Osteocyte (in vitro differentiated cells): ENCODE results near the gene SLC18A2. TPM values are rescaled to one million over a fixed set of nuclear protein-coding genes. Genes with fewer than 3 reads are reported as not detected.
"Not testable (repeated sequence)": the region's sequence is repeated elsewhere in the genome, so short reads cannot be mapped to it uniquely, and the experiment has no call there.

ENCODE experiments used
- DNase-seq: peaks from one replicate; pipeline ENCODE4 v3.0.0; 2021; ENCODE audit warnings: mixed read lengths; ENCODE audit not compliant: unreplicated experiment; ENCODE audit errors: extremely low spot score
- H3K27ac Mint-ChIP-seq: one replicate; pipeline ENCODE4 v1.8.0; 2021; ENCODE audit warnings: mild to moderate bottlenecking, mixed read lengths; ENCODE audit not compliant: unreplicated experiment
- H3K27me3 Mint-ChIP-seq: one replicate; pipeline ENCODE4 v1.8.0; 2021; ENCODE audit warnings: mixed read lengths; ENCODE audit not compliant: unreplicated experiment
- H3K36me3 Mint-ChIP-seq: one replicate; pipeline ENCODE4 v1.8.0; 2021; ENCODE audit warnings: mixed read lengths; ENCODE audit not compliant: unreplicated experiment
- H3K4me1 Mint-ChIP-seq: one replicate; pipeline ENCODE4 v1.8.0; 2021; ENCODE audit warnings: mixed read lengths; ENCODE audit not compliant: unreplicated experiment
- H3K4me3 Mint-ChIP-seq: one replicate; pipeline ENCODE4 v1.8.0; 2021; ENCODE audit warnings: mild to moderate bottlenecking, moderate library complexity, mixed read lengths; ENCODE audit not compliant: unreplicated experiment
- H3K9me3 Mint-ChIP-seq: one replicate; pipeline ENCODE4 v1.8.0; 2021; ENCODE audit warnings: mixed read lengths; ENCODE audit not compliant: unreplicated experiment
- total RNA-seq: library from RNA; stranded (reverse); gene quantifications from 2 replicates; pipeline ENCODE4 v1.2.1, GENCODE V29; 2021
- TF ChIP-seq, protein P1 (sequence below): fragments of 200-600 bp; sonication (generic); IDR thresholded peaks from 2 replicates; pipeline ENCODE4 v1.5.0; 2021; ENCODE audit warnings: antibody characterized with exemption, mild to moderate bottlenecking, moderate library complexity

SLC18A2 gene
- total RNA-seq, 1 donor from 2014 or later = not detected

DNA sequence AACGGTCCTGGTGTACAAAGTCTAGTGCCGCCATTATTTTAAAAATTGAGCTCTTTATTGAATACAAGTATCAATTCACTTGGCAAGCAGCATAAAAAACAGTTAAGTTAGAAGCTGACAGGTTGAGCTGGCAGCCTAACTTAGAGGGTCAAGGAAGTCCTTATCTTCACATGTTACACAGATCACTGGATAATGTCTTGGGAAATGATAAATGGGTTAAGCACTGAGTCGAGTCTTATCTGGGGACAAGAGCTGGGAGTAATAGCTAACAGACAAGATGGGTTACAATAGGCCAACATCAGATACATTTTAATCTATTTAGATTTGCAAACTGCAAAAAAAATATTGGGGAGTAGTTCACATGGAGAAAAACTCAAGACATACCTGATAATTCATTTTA is 34.2 kb downstream of the SLC18A2 start:
- Mint-ChIP-seq H3K36me3 (peaks cover 2% of the 10 kb centered on the region), H3K4me3 (no peak overlapping the region), H3K4me1 (no peaks in the 10 kb centered on the region), H3K9me3 (no peaks in the 10 kb centered on the region), H3K27me3 (no peaks in the 10 kb centered on the region), H3K27ac (no peak overlapping the region)
- TF ChIP-seq, protein P1, sequence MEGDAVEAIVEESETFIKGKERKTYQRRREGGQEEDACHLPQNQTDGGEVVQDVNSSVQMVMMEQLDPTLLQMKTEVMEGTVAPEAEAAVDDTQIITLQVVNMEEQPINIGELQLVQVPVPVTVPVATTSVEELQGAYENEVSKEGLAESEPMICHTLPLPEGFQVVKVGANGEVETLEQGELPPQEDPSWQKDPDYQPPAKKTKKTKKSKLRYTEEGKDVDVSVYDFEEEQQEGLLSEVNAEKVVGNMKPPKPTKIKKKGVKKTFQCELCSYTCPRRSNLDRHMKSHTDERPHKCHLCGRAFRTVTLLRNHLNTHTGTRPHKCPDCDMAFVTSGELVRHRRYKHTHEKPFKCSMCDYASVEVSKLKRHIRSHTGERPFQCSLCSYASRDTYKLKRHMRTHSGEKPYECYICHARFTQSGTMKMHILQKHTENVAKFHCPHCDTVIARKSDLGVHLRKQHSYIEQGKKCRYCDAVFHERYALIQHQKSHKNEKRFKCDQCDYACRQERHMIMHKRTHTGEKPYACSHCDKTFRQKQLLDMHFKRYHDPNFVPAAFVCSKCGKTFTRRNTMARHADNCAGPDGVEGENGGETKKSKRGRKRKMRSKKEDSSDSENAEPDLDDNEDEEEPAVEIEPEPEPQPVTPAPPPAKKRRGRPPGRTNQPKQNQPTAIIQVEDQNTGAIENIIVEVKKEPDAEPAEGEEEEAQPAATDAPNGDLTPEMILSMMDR = no peak
- DNase-seq = no peak

DNA sequence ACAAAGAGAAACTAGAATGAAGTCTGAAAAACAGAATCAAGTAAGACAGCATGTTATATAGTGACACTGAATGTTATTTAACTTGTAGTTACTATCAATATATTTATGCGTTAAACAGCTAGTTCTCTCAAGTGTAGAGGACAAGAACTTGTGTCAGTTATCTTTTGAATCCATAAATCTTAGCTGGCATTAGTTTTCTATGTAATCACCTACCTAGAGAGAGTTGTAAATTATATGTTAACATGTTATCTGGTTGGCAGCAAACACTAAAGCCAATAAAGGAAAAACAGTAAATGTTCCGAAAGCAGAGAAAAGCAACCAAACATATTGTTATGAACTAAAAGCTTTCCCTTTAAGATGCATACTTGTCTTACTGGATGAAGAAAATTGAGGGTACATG is 36.8 kb downstream of the SLC18A2 start:
- Mint-ChIP-seq H3K4me1 (no peaks in the 10 kb centered on the region), H3K9me3 (no peaks in the 10 kb centered on the region), H3K27me3 (no peaks in the 10 kb centered on the region), H3K36me3 (peaks cover 5% of the 10 kb centered on the region), H3K4me3 (no peak overlapping the region), H3K27ac (no peak overlapping the region)
- DNase-seq = no peak
- TF ChIP-seq, protein P1 = no peak

DNA sequence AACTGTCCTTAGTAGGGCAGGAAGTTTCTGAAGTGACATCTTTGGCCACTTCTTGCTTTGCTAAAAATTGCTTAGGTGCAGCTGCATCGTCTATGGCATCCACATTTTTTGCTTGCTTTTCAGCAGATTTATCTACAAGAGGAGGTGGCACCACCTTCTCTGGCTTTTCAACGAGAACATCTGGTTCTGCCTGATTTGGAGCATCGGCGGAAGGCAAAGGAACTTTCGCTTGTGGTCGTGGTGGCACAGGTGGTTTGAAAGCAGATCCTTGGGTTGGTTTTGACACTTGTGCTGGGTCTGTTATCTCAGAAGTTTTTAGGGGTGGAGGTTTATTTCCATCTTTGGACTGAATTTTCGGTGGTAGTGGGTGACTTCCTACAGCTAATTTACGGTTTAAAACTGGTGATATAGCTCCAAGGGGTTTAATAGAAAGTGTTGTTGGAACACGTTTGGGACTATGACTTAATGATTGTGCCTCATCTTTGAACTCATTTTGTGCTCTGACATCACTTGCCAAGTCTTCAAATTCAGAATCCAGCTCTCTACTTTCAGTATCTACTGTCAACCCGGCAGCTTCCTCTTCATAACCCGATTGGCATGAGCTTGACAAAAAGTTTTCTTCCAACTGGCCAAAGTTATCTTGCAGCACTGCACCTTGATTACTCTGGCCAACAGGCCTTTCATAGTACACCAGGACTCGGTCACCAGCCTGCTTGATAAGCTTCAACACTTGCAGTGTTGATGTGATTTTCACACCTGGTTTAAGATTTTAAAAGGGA is 44.0 kb downstream of the SLC18A2 start:
- Mint-ChIP-seq H3K9me3 (no peaks in the 10 kb centered on the region), H3K36me3 (peaks cover 13% of the 10 kb centered on the region), H3K4me3 (no peak overlapping the region), H3K27ac (no peak overlapping the region), H3K4me1 (no peaks in the 10 kb centered on the region), H3K27me3 (no peaks in the 10 kb centered on the region)
- TF ChIP-seq, protein P1 = no peak
- no peak for DNase-seq

DNA sequence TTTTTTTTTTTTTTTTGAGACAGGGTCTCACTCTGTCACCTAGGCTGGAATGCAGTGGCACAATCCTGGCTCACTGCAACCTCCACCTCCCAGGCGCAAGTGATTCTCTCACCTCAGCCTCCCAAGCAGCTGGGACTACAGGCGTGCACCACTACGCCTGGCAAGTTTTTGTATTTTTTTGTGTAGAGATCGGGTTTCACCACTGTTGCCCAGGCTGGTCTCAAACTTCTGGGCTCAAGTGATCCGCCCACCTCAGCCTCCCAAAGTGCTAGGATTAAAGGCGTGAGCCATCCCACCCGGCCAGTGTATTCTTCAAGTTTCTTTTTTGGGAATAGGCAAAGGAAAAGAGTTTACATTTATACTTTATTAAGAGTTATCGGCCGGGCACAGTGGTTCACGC is 50.0 kb downstream of the SLC18A2 start:
- H3K4me3 Mint-ChIP-seq, H3K9me3 Mint-ChIP-seq, H3K4me1 Mint-ChIP-seq, H3K27me3 Mint-ChIP-seq, DNase-seq, H3K27ac Mint-ChIP-seq, H3K36me3 Mint-ChIP-seq: not testable (repeated sequence)

DNA sequence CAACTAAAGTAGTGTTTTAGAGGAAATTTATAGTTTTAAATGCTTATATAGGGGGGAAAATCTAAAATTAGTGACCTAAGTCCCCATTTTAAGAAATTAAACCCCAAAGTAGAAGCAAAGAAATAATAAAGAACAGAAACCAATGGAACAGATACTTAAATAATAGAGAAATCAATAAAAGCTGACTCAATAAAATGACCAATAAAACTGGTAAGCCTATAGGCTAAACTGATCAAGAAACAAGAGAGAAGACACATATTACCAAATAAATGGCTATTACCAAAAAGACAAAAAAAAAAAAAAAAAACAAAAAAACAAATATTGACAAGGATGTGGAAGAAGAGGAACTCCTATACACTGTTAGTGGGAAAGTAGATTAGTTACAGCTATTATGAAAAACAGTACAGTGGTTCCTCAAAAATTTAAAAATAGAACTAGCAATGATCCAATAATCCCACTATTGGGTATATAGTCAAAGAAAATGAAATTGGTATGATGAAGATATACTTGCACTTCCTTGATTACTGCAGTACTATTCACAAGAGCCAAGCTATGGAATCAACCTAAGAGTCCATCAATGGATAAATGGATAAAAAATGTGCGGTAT is 53.2 kb downstream of the SLC18A2 start:
- Mint-ChIP-seq H3K27me3 (no peaks in the 10 kb centered on the region), H3K27ac (no peak overlapping the region), H3K4me3 (no peak overlapping the region), H3K9me3 (peaks cover under 1% of the 10 kb centered on the region), H3K4me1 (peaks cover 2% of the 10 kb centered on the region), H3K36me3 (peaks cover 9% of the 10 kb centered on the region)
- no peak for DNase-seq
- TF ChIP-seq, protein P1 = no peak
